Neural progenitor cell (in vitro differentiated cells): ENCODE measurements around the gene SOCS6. TPM values are rescaled to one million over a fixed set of nuclear protein-coding genes. Genes with fewer than 3 reads are reported as not detected.

Experiments
- DNase-seq: peaks from one replicate; pipeline ENCODE4 v3.0.0-alpha.2; 2016; ENCODE audit warnings: low spot score
- H2AFZ ChIP-seq: fragments of 200-600 bp; sonication (generic); replicated peaks from 2 replicates; pipeline ENCODE4 v1.6.1; 2016; ENCODE audit warnings: antibody characterized with exemption
- H3F3A ChIP-seq: fragments of 200-600 bp; sonication (generic); 2 replicates; pipeline ENCODE4 v1.6.1; 2016; ENCODE audit warnings: antibody characterized with exemption, low read depth
- H3K27ac ChIP-seq: fragments of 200-600 bp; sonication (generic); 2 replicates; pipeline ENCODE4 v1.5.1; 2016; ENCODE audit warnings: mild to moderate bottlenecking
- H3K27me3 ChIP-seq: fragments of 200-600 bp; sonication (generic); 2 replicates; pipeline ENCODE4 v1.6.1; 2016; ENCODE audit warnings: mild to moderate bottlenecking, moderate library complexity
- H3K36me3 ChIP-seq: fragments of 200-600 bp; sonication (generic); 2 replicates; pipeline ENCODE4 v1.5.1; 2016
- H3K4me1 ChIP-seq: fragments of 200-600 bp; sonication (generic); 2 replicates; pipeline ENCODE4 v1.6.1; 2016; ENCODE audit warnings: mixed run types
- H3K4me2 ChIP-seq: fragments of 200-600 bp; sonication (generic); 2 replicates; pipeline ENCODE4 v1.6.1; 2016
- H3K4me3 ChIP-seq: fragments of 200-600 bp; sonication (generic); 2 replicates; pipeline ENCODE4 v1.5.1; 2016
- H3K79me2 ChIP-seq: fragments of 200-600 bp; sonication (generic); 2 replicates; pipeline ENCODE4 v1.6.1; 2016; ENCODE audit warnings: low read depth
- H3K9ac ChIP-seq: fragments of 200-600 bp; sonication (generic); 2 replicates; pipeline ENCODE4 v1.6.1; 2016
- H3K9me3 ChIP-seq: fragments of 200-600 bp; sonication (generic); 2 replicates; pipeline ENCODE4 v1.5.1; 2016; ENCODE audit warnings: low read depth
- H4K20me1 ChIP-seq: fragments of 200-600 bp; sonication (generic); 2 replicates; pipeline ENCODE4 v1.6.1; 2016; ENCODE audit warnings: low read depth
- H3K27ac Mint-ChIP-seq: 3 replicates; pipeline ENCODE4 v1.8.0; 2021; ENCODE audit warnings: mixed read lengths
- H3K27me3 Mint-ChIP-seq: 2 replicates; pipeline ENCODE4 v1.8.0; 2022; ENCODE audit warnings: low read depth, mild to moderate bottlenecking, inconsistent platforms, moderate library complexity, mixed read lengths; ENCODE audit not compliant: insufficient read depth
- H3K36me3 Mint-ChIP-seq: 3 replicates; pipeline ENCODE4 v1.8.0; 2021; ENCODE audit warnings: mixed read lengths
- H3K4me1 Mint-ChIP-seq: 3 replicates; pipeline ENCODE4 v1.8.0; 2021; ENCODE audit warnings: mixed read lengths
- H3K4me3 Mint-ChIP-seq: 3 replicates; pipeline ENCODE4 v1.8.0; 2021; ENCODE audit warnings: mild to moderate bottlenecking, moderate library complexity, mixed read lengths
- H3K9me3 Mint-ChIP-seq: 3 replicates; pipeline ENCODE4 v1.8.0; 2020; ENCODE audit warnings: mixed read lengths
- CTCF ChIP-seq: fragments of 200-600 bp; sonication (generic); IDR thresholded peaks from 2 replicates; pipeline ENCODE4 v1.5.1; 2017; ENCODE audit warnings: antibody characterized with exemption, mild to moderate bottlenecking
- EZH2 ChIP-seq: fragments of 200-600 bp; sonication (generic); IDR thresholded peaks from 2 replicates; pipeline ENCODE4 v1.6.1; 2017; ENCODE audit warnings: antibody characterized with exemption, mild to moderate bottlenecking, moderate library complexity
- EZH2phosphoT487 ChIP-seq: fragments of 200-600 bp; sonication (generic); IDR thresholded peaks from 2 replicates; pipeline ENCODE4 v1.6.1; 2017; ENCODE audit warnings: antibody characterized with exemption
- total RNA-seq: library from RNA; depleted of rRNA; stranded (reverse); fragments of >200 nt; gene quantifications from 2 replicates; pipeline ENCODE4 v1.2.3, GENCODE V29; 2015; ENCODE audit warnings: low replicate concordance

Gene SOCS6
- total RNA-seq, 1 donor from 2014 or later, result 45.1 TPM

- H3K4me2 ChIP-seq, result no peak overlapping the region
- Mint-ChIP-seq H3K36me3 (peaks cover 29% of the 10 kb centered on the region), H3K4me3 (no peak overlapping the region), H3K4me1 (no peaks in the 10 kb centered on the region), H3K9me3 (peaks cover 53% of the 10 kb centered on the region), H3K27me3 (peaks cover 2% of the 10 kb centered on the region), H3K27ac (no peak overlapping the region)
- peaks cover 100% of the 10 kb centered on the region for H3K79me2 ChIP-seq
- peaks cover 4% of the 10 kb centered on the region for H3K9me3 ChIP-seq
- DNase-seq, result no peak
- no peaks in the 10 kb centered on the region for H3K27me3 ChIP-seq
- no peak overlapping the region for H3K9ac ChIP-seq
- H4K20me1 ChIP-seq, result peaks cover 14% of the 10 kb centered on the region
- no peak overlapping the region for H3K27ac ChIP-seq
- peaks cover 4% of the 10 kb centered on the region for H3K36me3 ChIP-seq
- TF ChIP-seq EZH2phosphoT487 (no peak), CTCF (no peak)
- no peak overlapping the region for H3K4me3 ChIP-seq
- no peaks in the 10 kb centered on the region for H3K4me1 ChIP-seq
- no peak overlapping the region for H2AFZ ChIP-seq
- no peaks in the 10 kb centered on the region for H3F3A ChIP-seq
Measured at GRCh38 chr18:70308555-70309294, 19.9 kb downstream of the SOCS6 start.

- TF ChIP-seq EZH2phosphoT487 (no peak), EZH2 (no peak), CTCF (no peak)
- peaks cover 4% of the 10 kb centered on the region for H3K36me3 ChIP-seq
- no peak overlapping the region for H3K27ac ChIP-seq
- peaks cover 33% of the 10 kb centered on the region for H3K36me3 Mint-ChIP-seq
- no peak overlapping the region for H3K27ac Mint-ChIP-seq
- no peaks in the 10 kb centered on the region for H3F3A ChIP-seq
- no peak overlapping the region for H3K4me3 ChIP-seq
- H3K9me3 Mint-ChIP-seq, result peaks cover 54% of the 10 kb centered on the region
- H3K4me1 ChIP-seq, result no peaks in the 10 kb centered on the region
- no peak overlapping the region for H3K4me3 Mint-ChIP-seq
- no peaks in the 10 kb centered on the region for H3K27me3 ChIP-seq
- H3K4me1 Mint-ChIP-seq, result no peaks in the 10 kb centered on the region
- peaks cover 16% of the 10 kb centered on the region for H4K20me1 ChIP-seq
- H3K4me2 ChIP-seq, result no peak overlapping the region
- no peak overlapping the region for H2AFZ ChIP-seq
- DNase-seq, result no peak
- peaks cover 100% of the 10 kb centered on the region for H3K79me2 ChIP-seq
- H3K9ac ChIP-seq, result no peak overlapping the region
- peaks cover 4% of the 10 kb centered on the region for H3K27me3 Mint-ChIP-seq
- H3K9me3 ChIP-seq, result peaks cover 4% of the 10 kb centered on the region
Measured at GRCh38 chr18:70310560-70311320, 21.9 kb downstream of the SOCS6 start.

GRCh38 chr18:70311726-70312125 lies 22.9 kb downstream of the SOCS6 start:
- Mint-ChIP-seq H3K27ac (no peak overlapping the region), H3K36me3 (peaks cover 32% of the 10 kb centered on the region), H3K4me3 (no peak overlapping the region), H3K27me3 (peaks cover 4% of the 10 kb centered on the region), H3K9me3 (peaks cover 51% of the 10 kb centered on the region), H3K4me1 (no peaks in the 10 kb centered on the region)
- H3K4me3 ChIP-seq, result no peak overlapping the region
- H3K9me3 ChIP-seq, result peaks cover 4% of the 10 kb centered on the region
- no peak overlapping the region for H2AFZ ChIP-seq
- H3K27me3 ChIP-seq, result no peaks in the 10 kb centered on the region
- peaks cover 100% of the 10 kb centered on the region for H3K79me2 ChIP-seq
- H3K4me1 ChIP-seq, result no peaks in the 10 kb centered on the region
- DNase-seq, result no peak
- peaks cover 18% of the 10 kb centered on the region for H4K20me1 ChIP-seq
- no peak overlapping the region for H3K9ac ChIP-seq
- no peak overlapping the region for H3K4me2 ChIP-seq
- no peak overlapping the region for H3K27ac ChIP-seq
- TF ChIP-seq EZH2 (no peak), CTCF (no peak), EZH2phosphoT487 (no peak)
- H3K36me3 ChIP-seq, result peaks cover 4% of the 10 kb centered on the region
- H3F3A ChIP-seq, result no peaks in the 10 kb centered on the region
